ENCODE measurements around the gene DLX3.

Gene DLX3

GRCh38 chr17:49996495-49997300 is 1.7 kb upstream of the DLX3 start (continued):
- TF ChIP-seq CREB5 (CRISPR knock-in tag; IDR thresholded peaks at IDR 0.05; ENCODE audit: low read depth) (no peak), ISL1 (CRISPR knock-in tag; IDR thresholded peaks at IDR 0.05) (no peak)

- TF ChIP-seq ZNF70 (CRISPR knock-in tag; IDR thresholded peaks at IDR 0.05): no peak
- TF ChIP-seq ZFP30 (CRISPR knock-in tag; IDR thresholded peaks at IDR 0.05): no peak
- no peak for TF ChIP-seq CSRNP3 (CRISPR knock-in tag; IDR thresholded peaks at IDR 0.05)
- no peak for TF ChIP-seq BACH2 (CRISPR knock-in tag; IDR thresholded peaks at IDR 0.05; ENCODE audit: borderline replicate concordance)
- no peak for TF ChIP-seq TSHZ2 (CRISPR knock-in tag; IDR thresholded peaks at IDR 0.05)
- TF ChIP-seq ZFP3 (CRISPR knock-in tag; IDR thresholded peaks at IDR 0.05): no peak
- TF ChIP-seq PATZ1 (CRISPR knock-in tag; IDR thresholded peaks at IDR 0.05; ENCODE audit: borderline replicate concordance): no peak
- TF ChIP-seq ZC3H10 (CRISPR knock-in tag; IDR thresholded peaks at IDR 0.05): no peak
- no peak for TF ChIP-seq CSDC2 (CRISPR knock-in tag; IDR thresholded peaks at IDR 0.05)
- no peak for TF ChIP-seq ZNF565 (CRISPR knock-in tag; conservative IDR thresholded peaks at IDR 0.05; ENCODE audit: low read depth)
- TF ChIP-seq GLIS3 (CRISPR knock-in tag; IDR thresholded peaks at IDR 0.05): no peak
- no peak for TF ChIP-seq TOX (CRISPR knock-in tag; IDR thresholded peaks at IDR 0.05; ENCODE audit: borderline replicate concordance)
- TF ChIP-seq ISL1 (CRISPR knock-in tag; IDR thresholded peaks at IDR 0.05): no peak
- TF ChIP-seq SNAI2 (CRISPR knock-in tag; IDR thresholded peaks at IDR 0.05): no peak
- TF ChIP-seq ZNF8 (CRISPR knock-in tag; IDR thresholded peaks at IDR 0.05): no peak
- no peak for TF ChIP-seq TCF4 (CRISPR knock-in tag; IDR thresholded peaks at IDR 0.05; ENCODE audit: borderline replicate concordance)
- no peak for TF ChIP-seq PPARA (CRISPR knock-in tag; IDR thresholded peaks at IDR 0.05; ENCODE audit: borderline replicate concordance)
- no peak for TF ChIP-seq ESRRG (CRISPR knock-in tag; IDR thresholded peaks at IDR 0.05)
- no peak for TF ChIP-seq ARNTL (CRISPR knock-in tag; IDR thresholded peaks at IDR 0.05; ENCODE audit: borderline replicate concordance, low read depth)
- no peak for TF ChIP-seq CREB5 (CRISPR knock-in tag; IDR thresholded peaks at IDR 0.05; ENCODE audit: low read depth)
- ATAC-seq: no peak
Observed at GRCh38 chr17:49996121-49996494, 1.1 kb upstream of the DLX3 start.
